Mesothelial cell of epicardium (in vitro differentiated cells): ENCODE results near the gene TANC1. TPM values are rescaled to one million over a fixed set of nuclear protein-coding genes. Genes with fewer than 3 reads are reported as not detected.

Experiments
- DNase-seq, 2 experiments: peaks; one replicate each; pipeline ENCODE4 v3.0.0; 2021; ENCODE audit warnings: low spot score in 2 of 2; ENCODE audit not compliant: unreplicated experiment in 2 of 2
- H3K27ac Mint-ChIP-seq: 2 replicates; pipeline ENCODE4 v1.8.0; 2021; ENCODE audit warnings: mixed read lengths
- H3K27me3 Mint-ChIP-seq: 2 replicates; pipeline ENCODE4 v1.8.0; 2021; ENCODE audit warnings: low read depth, mixed read lengths
- H3K36me3 Mint-ChIP-seq: 2 replicates; pipeline ENCODE4 v1.8.0; 2021; ENCODE audit warnings: mixed read lengths
- H3K4me1 Mint-ChIP-seq: 2 replicates; pipeline ENCODE4 v1.8.0; 2021; ENCODE audit warnings: mixed read lengths
- H3K4me3 Mint-ChIP-seq: 2 replicates; pipeline ENCODE4 v1.8.0; 2021; ENCODE audit warnings: mild to moderate bottlenecking, moderate library complexity, mixed read lengths
- H3K9me3 Mint-ChIP-seq: 2 replicates; pipeline ENCODE4 v1.8.0; 2021; ENCODE audit warnings: mixed read lengths
- CTCF ChIP-seq: fragments of 200-600 bp; sonication (generic); IDR thresholded peaks from one replicate; pipeline ENCODE4 v1.5.0; 2021; ENCODE audit warnings: antibody characterized with exemption; ENCODE audit not compliant: unreplicated experiment
- total RNA-seq: library from RNA; stranded (reverse); gene quantifications from 3 replicates; pipeline ENCODE4 v1.2.1, GENCODE V29; 2021

Gene TANC1
- total RNA-seq, 1 donor from 2014 or later: 138 TPM

DNA sequence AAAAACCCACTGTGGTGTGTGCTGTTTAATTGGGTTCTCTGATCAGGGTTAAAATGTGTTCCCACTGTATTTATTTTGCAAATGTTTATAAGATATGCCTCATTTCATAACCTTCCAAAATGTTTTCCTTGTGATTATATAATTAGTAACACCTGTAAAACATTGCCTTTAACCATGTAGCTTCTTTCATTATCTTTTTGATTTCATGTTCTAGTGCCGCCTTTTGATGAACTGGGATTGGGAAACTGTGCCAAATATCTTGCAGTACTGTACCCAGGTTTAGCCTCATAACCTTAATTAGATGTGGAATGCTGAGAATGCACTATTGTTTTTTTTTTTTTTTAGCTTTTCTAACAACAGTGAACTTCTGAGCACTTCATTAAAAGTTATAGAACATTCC is 96.9 kb downstream of the TANC1 start:
- Mint-ChIP-seq H3K9me3 (no peaks in the 10 kb centered on the region), H3K27me3 (no peaks in the 10 kb centered on the region), H3K4me3 (peak overlapping the region; percentile 18), H3K27ac (peak overlapping the region; percentile 99), H3K4me1 (peaks cover 77% of the 10 kb centered on the region), H3K36me3 (peaks cover 8% of the 10 kb centered on the region)
- DNase-seq: no peak
- TF ChIP-seq CTCF: no peak

GRCh38 chr2:159065891-159066290 is 97.5 kb downstream of the TANC1 start:
- peak overlapping the region; percentile 18 for H3K4me3 Mint-ChIP-seq
- no peaks in the 10 kb centered on the region for H3K27me3 Mint-ChIP-seq
- peaks cover 12% of the 10 kb centered on the region for H3K36me3 Mint-ChIP-seq
- DNase-seq: no peak
- peaks cover 74% of the 10 kb centered on the region for H3K4me1 Mint-ChIP-seq
- H3K27ac Mint-ChIP-seq: peak overlapping the region; percentile 99
- no peak for TF ChIP-seq CTCF
- H3K9me3 Mint-ChIP-seq: no peaks in the 10 kb centered on the region

GRCh38 chr2:159066541-159067156 is 98.2 kb downstream of the TANC1 start:
- no peak overlapping the region for H3K4me3 Mint-ChIP-seq
- no peaks in the 10 kb centered on the region for H3K27me3 Mint-ChIP-seq
- H3K4me1 Mint-ChIP-seq: peaks cover 71% of the 10 kb centered on the region
- no peak for DNase-seq
- H3K9me3 Mint-ChIP-seq: no peaks in the 10 kb centered on the region
- no peak for TF ChIP-seq CTCF
- peaks cover 10% of the 10 kb centered on the region for H3K36me3 Mint-ChIP-seq
- peak overlapping the region; percentile 99 for H3K27ac Mint-ChIP-seq

DNA sequence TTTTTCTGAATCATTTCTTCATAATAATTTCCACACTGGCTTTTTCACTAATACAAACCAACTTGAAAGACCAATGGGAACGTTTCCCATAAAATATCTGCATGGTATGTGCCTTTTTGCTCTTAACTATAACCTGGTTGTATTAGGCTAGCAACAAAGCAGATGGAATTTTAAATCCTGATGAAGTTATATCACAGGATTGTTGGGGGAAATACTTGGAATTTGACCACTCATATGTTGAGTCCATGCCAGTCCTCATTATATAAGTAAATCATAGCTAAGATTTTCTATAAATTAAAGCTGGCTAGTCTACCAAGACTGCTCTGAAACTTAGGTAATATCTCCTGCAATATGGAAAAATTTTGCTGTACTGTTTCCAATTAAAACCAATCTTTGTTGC is 99.5 kb downstream of the TANC1 start:
- Mint-ChIP-seq H3K4me1 (peaks cover 73% of the 10 kb centered on the region), H3K4me3 (no peak overlapping the region), H3K36me3 (peaks cover 11% of the 10 kb centered on the region), H3K27ac (peak overlapping the region; percentile 99), H3K27me3 (no peaks in the 10 kb centered on the region), H3K9me3 (no peaks in the 10 kb centered on the region)
- DNase-seq: no peak
- TF ChIP-seq CTCF: no peak

DNA sequence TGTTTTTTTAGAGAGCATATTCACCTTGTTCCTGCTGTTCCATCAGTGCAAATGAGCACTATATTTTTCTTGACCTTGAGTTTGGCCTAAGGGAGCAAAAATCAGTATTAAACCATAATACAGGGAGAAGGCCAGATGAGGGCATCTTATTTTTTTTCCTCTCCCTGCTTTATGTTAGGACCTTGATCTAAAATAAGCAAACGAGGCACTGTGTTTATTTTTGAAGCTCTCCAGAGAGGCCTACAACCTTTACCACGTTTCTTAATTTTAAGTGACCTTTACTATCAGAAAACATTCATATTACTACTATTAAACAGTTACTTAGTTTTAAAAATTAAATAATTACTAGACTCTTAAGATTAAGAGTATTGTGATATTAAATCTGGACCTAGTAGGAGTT is 100.8 kb downstream of the TANC1 start:
- DNase-seq: no peak

More for the DNA sequence above, 100.8 kb downstream of the TANC1 start:
- no peaks in the 10 kb centered on the region for H3K27me3 Mint-ChIP-seq
- H3K9me3 Mint-ChIP-seq: no peaks in the 10 kb centered on the region
- H3K4me3 Mint-ChIP-seq: no peak overlapping the region
- peaks cover 11% of the 10 kb centered on the region for H3K36me3 Mint-ChIP-seq
- TF ChIP-seq CTCF: no peak
- peaks cover 68% of the 10 kb centered on the region for H3K4me1 Mint-ChIP-seq
- H3K27ac Mint-ChIP-seq: peak overlapping the region; percentile 61
